Suppressor macrophage treated with lipopolysaccharide for 4 hours (primary cell): Measurements from ENCODE around the gene JPT2.
"Not testable (repeated sequence)": the region's sequence is repeated elsewhere in the genome, so short reads cannot be mapped to it uniquely, and the experiment has no call there.

ENCODE experiments used
- DNase-seq: peaks from one replicate; pipeline ENCODE4 v3.0.0-alpha.2; 2020

The JPT2 gene

GRCh38 chr16:1677339-1677738, 740 bp upstream of the JPT2 start:
- DNase-seq: no peak

GRCh38 chr16:1678500-1679098, 520 bp downstream of the JPT2 start:
- DNase-seq: peak; percentile 25

GRCh38 chr16:1680361-1680760, 2.3 kb downstream of the JPT2 start:
- DNase-seq: no peak

- no peak for DNase-seq
These were observed 3.0 kb downstream of the JPT2 start for GRCh38 chr16:1681032-1681431.

GRCh38 chr16:1687427-1688316, 9.6 kb downstream of the JPT2 start:
- no peak for DNase-seq

- no peak for DNase-seq
These were observed 10.9 kb downstream of the JPT2 start for GRCh38 chr16:1688807-1689560.

- no peak for DNase-seq
These were observed 11.8 kb downstream of the JPT2 start for GRCh38 chr16:1689853-1690252.

GRCh38 chr16:1690810-1691209, 12.7 kb downstream of the JPT2 start:
- DNase-seq: no peak

- no peak for DNase-seq
These were observed 13.2 kb downstream of the JPT2 start for GRCh38 chr16:1691276-1691675.

- peak; percentile 19 for DNase-seq
These were observed 13.9 kb downstream of the JPT2 start for GRCh38 chr16:1691956-1692355.

GRCh38 chr16:1696863-1697262, 18.8 kb downstream of the JPT2 start:
- DNase-seq: no peak

GRCh38 chr16:1698680-1699079, 20.6 kb downstream of the JPT2 start:
- DNase-seq: no peak

GRCh38 chr16:1700246-1700645, 22.2 kb downstream of the JPT2 start:
- DNase-seq: no peak

GRCh38 chr16:1701216-1701878, 23.3 kb downstream of the JPT2 start:
- no peak for DNase-seq

- not testable (repeated sequence) for DNase-seq
These were observed 27.2 kb downstream of the JPT2 start for GRCh38 chr16:1705324-1705687.

GRCh38 chr16:1705688-1706385, 27.8 kb downstream of the JPT2 start, which contains the start of gene MAPK8IP3:
TSS of gene MAPK8IP3 (plus strand) at chr16:1706195. CDS start at chr16:1706340, 145 bp downstream.
- DNase-seq: peak; percentile 97

- peak; percentile 23 for DNase-seq
These were observed 28.5 kb downstream of the JPT2 start for GRCh38 chr16:1706386-1707192.

GRCh38 chr16:1707193-1707790, 29.2 kb downstream of the JPT2 start:
- peak; percentile 17 for DNase-seq

GRCh38 chr16:1708083-1708767, 30.1 kb downstream of the JPT2 start:
- DNase-seq: no peak

GRCh38 chr16:1708768-1709180, 30.7 kb downstream of the JPT2 start:
- DNase-seq: no peak
